ENCODE measurements around the gene C9orf72.

C9orf72 gene

GRCh38 chr9:27573634-27574590 lies 631 bp upstream of the C9orf72 start:
- peak; percentile 100 for DNase-seq

DNA sequence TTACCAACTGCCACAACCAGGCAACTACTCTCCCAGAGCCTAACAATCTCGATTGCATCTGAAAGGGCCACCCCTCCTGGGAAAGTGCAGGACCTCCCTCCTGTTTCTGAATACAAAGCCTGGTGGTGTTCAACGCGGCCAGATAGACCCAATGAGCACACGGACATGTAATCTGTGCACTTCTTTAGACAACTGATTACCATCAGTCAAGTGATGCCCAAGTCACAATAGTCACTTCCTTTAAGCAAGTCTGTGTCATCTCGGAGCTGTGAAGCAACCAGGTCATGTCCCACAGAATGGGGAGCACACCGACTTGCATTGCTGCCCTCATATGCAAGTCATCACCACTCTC lies 739 bp downstream of the C9orf72 start:
- peak; percentile 61 for DNase-seq

- DNase-seq: peak; percentile 49
Observed at GRCh38 chr9:27572061-27572460, 1.2 kb downstream of the C9orf72 start.

GRCh38 chr9:27571011-27571410 lies 2.3 kb downstream of the C9orf72 start:
- no peak for DNase-seq

DNA sequence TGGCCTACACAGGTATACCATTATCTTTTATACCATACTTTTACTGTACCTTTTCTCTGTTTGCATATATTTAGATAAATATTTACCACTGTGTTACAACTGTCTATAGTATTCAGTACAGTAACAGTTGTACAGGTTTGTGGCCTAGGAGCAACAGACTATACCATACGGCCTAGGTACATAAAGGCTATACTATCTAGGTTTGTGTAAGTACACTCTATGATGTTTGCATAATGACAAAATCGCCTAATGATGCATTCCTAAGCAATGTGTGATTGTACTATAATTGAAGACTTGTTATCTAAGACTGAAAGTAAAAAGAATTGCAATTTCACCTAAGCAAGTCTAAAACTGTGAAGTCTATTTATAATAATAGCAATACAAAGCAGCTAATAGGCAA lies 3.9 kb downstream of the C9orf72 start:
- DNase-seq: no peak

- DNase-seq: no peak
Observed at GRCh38 chr9:27566118-27566517, 7.2 kb downstream of the C9orf72 start.

DNA sequence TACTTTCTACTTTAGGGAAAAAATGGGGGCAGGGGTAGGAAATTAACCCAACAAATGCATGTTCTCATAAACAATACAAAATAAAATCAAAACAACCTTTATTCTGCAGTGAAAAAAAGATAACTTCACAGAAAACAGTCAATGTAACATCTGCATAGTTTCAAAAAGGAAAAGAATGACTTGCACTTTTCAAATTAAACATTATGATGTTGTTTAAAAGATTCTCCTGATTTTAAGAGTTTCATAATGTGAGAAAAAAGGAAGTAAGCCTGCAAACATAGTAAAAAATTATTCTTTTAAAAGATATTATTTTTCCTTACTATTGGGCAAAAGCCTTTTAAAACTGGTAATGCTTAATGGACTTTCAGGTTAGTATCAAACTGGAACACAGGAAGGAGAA lies 7.6 kb downstream of the C9orf72 start:
- no peak for DNase-seq

DNA sequence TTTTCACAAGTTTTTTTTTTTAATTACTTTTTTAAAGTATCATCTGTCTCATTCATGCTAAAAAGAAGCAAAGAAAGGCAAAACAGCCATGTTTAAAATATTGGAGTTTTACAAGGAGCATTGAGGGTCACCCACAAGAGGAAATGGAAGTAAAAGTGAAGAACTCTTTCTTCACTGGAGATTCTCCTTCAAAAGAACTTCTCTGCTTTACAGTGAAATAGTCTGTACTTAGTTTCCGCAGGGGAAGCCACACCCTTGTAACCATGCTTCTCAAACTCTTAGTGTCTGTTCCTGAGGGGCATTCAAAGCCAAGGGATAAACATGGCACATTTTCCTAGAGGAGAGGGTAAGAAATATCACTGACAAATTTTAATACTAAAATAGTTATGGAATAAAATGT lies 8.6 kb downstream of the C9orf72 start:
- no peak for DNase-seq

DNA sequence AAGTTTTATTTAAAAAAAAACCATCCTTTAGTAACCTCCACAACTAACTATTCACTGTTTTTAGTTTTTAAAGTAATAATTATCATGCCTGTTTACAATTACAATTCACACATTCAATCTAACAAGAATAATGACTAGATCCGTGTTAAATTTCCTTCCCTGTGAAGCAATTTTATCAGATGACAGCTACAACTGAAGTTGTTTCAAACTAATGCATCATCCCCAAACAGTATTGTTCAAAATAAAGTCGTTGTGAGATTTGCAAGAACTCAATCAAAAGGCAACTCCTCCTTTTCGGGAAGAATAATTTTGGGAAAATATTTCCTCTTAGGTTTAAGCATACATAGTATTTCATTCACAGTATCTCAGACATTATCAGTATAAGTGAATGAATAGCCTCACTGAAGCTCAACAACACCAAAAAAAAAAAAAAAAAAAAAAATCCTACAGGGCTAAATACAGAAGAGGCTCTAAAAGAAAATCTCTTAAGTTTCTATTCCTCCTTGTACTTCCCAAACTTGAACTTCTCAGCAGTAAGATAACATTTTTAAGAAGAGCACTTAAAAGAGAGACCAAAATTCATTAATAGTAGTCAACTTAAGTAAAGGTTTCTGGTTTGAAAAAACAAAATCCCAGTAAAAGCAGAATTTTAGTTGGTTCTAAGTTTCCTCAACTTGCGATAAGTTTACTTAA lies 9.4 kb downstream of the C9orf72 start:
- no peak for DNase-seq

GRCh38 chr9:27561685-27562084 lies 11.6 kb downstream of the C9orf72 start:
- DNase-seq: no peak

GRCh38 chr9:27560457-27560856 lies 12.8 kb downstream of the C9orf72 start:
- DNase-seq: no peak

GRCh38 chr9:27558307-27558706 lies 15.0 kb downstream of the C9orf72 start:
- DNase-seq: no peak

GRCh38 chr9:27556470-27556869 lies 16.8 kb downstream of the C9orf72 start:
- no peak for DNase-seq

DNA sequence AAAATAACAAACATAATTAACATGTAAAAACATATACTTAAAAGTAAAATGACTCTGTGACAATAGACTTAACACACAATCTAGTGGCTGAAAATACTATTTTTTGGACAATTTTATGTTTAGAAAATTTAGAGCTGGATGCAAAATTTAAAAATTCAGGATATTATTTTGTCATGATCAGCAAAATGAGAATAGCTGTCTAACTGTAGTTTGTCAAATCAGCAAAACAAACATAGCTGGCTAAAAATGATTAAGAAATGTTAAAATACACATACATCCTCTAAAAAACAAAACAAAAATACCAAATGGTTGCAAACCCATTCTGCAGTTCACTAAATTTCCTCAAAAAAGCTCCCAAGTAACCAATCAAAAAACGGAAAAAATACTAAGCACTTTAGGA lies 18.6 kb downstream of the C9orf72 start:
- DNase-seq: no peak

- DNase-seq: no peak
Observed at GRCh38 chr9:27549196-27549755, 24.0 kb downstream of the C9orf72 start.

- DNase-seq: peak; percentile 48
Observed at GRCh38 chr9:27548055-27548741, 25.1 kb downstream of the C9orf72 start.

DNA sequence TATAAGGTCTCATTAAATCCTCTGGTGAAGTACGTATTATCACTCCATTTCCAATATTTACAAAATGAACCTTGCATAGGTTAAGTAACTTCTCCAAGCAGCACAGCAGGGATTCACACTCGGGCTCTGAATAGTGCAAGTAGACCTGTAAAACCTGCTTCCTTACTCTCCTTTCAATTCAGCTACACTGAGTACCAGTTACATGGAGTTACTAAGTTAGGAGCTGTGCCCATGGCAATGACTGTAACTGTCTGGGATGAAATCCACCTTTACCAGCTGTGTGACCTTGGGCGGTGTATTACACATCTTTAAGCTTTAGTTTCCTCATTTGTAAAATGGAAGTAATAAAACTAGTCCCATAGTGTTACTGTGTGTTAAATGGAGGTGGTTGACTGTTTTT lies 27.8 kb downstream of the C9orf72 start:
- DNase-seq: no peak

DNA sequence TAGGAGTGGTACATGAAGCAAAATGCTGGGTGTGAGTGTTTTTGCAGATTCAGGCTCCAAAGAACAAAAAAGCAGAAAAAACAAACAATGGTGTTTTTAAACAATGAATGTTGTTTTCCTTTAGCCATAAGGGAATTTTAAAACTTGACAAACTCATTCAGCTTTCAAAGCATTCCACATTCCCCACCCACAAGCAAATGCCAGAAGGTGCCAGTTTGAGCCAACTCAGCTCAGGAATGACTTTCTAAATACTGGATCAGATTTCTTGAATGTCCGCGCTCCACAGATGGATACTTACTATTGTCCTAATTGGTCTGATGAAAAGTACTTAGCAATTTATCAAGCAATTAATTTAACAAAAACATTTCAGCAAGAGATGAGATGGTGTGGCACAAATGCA lies 30.8 kb downstream of the C9orf72 start:
- peak; percentile 31 for DNase-seq

- DNase-seq: no peak
Observed at GRCh38 chr9:27541740-27542139, 31.5 kb downstream of the C9orf72 start.

DNA sequence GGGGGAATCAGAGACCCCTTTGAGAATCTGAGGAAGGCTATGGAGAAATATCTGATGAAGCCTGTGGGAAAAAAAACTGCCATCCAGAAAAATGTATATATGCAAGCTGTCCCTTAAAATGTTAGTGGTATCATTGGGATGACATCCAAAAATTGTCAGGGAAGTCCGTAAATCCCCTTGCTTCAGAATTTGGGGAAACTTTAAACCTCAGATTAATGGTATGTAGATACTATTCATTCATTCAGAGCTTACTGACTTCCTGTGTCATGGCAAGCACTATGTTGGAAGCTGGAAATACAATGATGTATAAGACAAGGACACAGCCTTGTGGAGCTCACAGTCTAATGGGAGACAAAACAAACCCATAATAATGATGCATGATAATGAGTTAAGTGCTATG lies 32.8 kb downstream of the C9orf72 start:
- no peak for DNase-seq

DNA sequence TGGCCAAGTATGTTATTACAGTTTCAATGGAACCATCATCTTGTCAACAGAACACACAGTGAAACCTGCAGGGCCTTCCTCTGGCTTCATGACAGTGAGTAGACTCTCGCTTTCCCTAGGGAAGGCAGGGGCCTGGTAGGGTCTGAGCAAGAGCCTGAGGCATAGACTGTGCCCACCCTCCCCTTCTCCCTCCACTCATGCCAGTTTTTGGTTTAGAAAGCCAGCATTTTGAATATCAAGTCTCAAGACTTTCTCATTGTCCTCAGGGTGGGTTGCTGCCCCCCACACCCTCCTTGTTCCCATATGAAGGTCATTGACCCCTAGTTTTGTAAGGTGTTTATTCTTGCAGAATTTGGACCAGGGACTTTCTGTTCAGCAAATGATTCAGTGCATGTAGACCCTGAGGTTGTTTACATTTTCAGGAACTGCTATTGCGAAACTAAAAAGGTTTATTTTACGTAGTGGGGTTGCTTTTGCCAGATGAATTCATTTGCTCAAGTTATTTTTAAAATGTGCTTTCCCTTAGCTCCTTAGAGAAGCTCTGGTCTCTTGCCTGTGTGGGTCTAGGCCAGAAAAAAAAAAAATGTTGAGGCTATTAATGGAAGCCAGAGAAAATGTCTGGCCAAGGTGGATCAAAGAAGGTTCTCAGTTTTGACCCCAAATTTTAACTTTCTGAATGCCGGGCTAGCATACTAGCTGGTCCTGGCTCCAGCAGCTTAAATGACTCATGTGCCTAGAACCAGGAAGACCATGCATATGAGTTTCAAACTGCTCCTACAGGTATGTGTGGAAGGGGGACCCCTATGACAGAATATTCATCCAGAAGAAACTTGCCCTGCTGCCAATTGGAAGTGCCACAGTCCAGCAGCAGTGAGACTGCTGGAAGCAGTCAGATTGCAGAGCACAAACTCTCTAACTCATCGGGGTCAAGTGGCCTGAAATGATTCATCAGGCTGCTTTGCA lies 33.5 kb downstream of the C9orf72 start:
- no peak for DNase-seq

DNA sequence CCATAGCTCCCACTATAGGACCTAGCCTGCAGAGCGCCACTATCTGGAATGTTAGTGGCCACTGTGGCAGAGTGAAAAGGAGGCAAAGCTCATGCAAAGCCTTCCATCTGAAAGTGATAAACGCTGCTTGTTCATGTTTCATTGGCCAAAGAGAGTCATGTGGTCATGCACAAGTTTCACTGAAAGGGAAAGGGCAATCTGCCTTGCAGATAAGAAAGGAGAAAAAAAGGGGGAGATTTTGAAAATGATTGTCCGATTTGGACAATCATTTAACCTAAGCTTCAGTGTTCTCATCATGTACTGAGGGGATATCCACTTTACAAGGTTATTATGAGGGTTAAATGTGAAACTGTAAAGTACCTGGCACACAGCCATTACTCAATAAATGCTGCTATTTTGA lies 34.6 kb downstream of the C9orf72 start:
- peak; percentile 57 for DNase-seq
